GM19395 (cell line): ENCODE measurements around the gene DAPK2.

Experiments
- ATAC-seq: cut with Tn5 transposase; IDR thresholded peaks from one replicate; pipeline ENCODE4 v1.9.1; 2021; ENCODE audit warnings: mild to moderate bottlenecking, moderate library complexity; ENCODE audit not compliant: unreplicated experiment

The DAPK2 gene

GRCh38 chr15:64024172-64025050 lies 21.9 kb downstream of the DAPK2 start:
- no peak for ATAC-seq

GRCh38 chr15:64023220-64023619 lies 23.1 kb downstream of the DAPK2 start:
- no peak for ATAC-seq

DNA sequence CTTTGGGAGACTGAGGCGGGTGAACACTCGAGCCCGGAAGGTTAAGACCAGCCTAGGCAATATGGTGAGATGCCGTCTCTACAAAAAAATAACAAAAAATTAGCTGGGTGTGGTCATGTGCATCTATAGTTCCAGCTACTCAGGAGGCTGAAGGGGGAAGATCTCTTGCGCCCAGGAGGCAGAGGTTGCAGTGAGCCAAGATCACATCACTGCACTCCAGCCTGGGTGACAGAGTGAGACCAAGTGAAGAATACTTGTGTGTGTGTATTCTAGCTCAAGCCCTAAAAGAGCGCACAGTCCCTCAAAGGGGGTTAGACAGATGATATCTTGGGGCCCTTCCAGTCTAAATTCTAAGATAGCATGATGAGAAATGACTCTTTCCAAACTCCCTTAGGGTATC lies 23.7 kb downstream of the DAPK2 start:
- ATAC-seq, result no peak

DNA sequence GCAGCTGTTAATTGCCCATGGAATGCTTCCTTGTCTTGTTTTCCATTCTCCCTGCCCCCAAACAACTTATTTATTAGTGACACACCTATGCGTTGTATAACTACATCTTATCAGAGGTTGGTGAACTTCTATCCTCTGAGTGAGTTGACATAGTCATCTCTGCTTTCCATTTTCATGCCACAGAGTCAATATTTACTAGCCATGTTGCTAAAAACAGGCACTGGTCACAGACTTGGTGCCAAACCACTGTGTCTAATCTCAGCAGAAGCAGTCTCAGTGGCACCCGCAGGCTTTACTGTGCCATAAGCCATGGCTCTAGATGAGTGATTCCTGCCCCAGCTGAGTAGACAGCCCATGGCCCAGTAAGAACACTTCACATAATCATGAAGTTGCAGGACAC lies 26.5 kb downstream of the DAPK2 start:
- no peak for ATAC-seq

DNA sequence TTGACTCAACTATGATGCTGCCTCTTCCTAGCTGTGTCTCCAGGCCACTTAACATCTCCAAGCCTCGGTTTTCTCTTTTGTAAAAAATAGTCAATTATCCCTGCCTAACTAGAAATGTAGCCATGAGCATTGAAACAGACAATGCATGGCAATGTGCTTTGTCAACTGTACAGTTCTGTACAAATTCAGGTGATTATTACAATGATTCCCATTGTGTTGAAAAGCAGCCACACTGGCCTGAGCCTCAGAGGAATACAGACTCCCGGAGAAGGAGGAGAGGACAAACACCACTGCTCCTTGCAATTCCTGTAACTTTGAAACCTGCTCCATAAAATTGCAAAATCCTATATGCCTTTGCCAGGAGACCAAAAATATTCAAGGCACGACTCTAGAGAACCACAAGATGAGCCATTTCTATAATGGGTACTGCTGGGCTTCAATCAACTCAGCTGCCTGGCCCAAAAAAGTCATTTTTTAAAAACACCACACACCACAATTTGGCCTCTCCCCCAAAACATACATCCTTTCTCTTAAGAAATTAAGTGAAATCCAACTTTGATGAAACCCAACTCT lies 28.6 kb downstream of the DAPK2 start:
- no peak for ATAC-seq

- ATAC-seq, result no peak
Measured at GRCh38 chr15:64017082-64017588, 29.1 kb downstream of the DAPK2 start.

DNA sequence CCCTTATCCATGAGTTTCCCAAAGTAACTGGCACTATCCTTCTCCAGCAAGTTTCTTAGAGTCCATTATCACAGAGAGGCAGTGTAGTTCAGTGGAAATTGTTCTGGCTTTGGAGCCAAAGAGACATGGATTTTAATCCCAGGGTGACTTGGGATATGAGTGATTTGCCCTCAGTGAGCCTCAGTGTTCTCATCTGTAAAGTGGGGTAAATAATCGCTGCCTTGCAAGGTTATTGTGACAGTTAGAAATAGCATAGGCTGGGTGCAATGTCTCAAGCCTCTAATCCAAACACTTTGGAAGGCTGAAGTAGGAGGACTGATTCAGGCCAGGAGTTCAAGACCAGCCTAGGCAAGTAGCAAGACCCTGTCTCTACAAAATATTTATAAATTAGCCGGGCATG lies 30.0 kb downstream of the DAPK2 start:
- ATAC-seq, result no peak

GRCh38 chr15:64014995-64015394 lies 31.3 kb downstream of the DAPK2 start:
- ATAC-seq, result no peak

DNA sequence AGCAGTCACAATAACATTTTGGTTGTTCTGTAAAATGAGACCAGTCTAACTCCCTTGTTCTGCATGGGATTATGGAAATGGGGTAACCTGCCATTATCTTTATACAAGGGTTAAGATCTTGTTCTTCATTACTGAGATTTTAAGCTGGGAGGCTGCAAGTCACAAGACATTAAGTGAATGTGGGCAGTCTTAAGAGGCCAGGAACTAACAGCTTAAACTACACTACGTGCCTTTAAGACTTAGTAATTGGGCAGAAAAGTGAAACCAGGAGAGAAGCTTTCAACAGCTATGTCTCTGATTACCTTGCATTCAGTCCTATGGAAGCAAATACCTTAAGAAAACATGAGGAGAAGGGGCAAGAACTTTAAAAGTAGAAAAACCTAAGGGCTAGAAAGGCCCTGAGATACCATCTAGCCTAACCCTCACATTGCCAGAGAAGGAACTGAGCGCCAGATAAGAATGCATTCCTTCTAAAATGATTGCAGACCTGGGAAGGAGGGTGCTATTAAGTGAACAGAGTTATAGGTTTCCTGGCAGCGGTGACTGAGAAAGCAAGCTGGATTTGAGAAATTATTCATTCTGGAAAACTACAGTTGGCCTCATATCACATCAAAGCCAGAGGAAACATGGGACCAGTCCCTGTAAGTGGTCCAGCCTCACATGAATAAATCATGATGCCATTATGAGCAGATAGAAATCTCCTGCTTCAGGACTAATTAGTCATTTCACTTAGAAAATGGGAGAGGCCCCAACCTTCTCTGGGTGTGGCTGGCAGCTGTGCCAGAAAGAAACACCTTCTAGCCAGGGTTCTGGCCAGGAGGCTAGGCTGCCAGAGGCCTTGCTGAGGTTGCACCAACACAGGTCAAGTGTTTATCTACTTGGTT lies 32.9 kb downstream of the DAPK2 start:
- ATAC-seq, result no peak

DNA sequence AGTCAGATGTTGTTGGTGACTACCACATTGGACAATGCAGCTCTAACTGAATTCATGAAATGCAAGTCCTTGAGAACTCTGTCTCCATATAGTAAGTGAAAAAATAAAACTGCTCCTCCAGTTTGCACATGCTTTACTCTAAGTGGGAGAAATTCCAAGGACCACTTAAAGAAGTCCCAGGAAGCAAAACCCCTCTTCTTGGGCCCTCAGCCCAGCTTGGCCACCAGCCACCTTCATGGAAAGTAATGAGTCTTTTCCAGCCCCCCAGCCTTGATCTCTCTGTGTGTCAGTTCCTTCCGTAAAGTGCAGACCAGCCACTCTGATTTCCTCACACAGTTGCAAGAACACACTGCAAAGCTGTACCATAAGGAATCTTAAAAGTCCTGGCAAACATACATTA lies 34.5 kb downstream of the DAPK2 start:
- ATAC-seq, result no peak

DNA sequence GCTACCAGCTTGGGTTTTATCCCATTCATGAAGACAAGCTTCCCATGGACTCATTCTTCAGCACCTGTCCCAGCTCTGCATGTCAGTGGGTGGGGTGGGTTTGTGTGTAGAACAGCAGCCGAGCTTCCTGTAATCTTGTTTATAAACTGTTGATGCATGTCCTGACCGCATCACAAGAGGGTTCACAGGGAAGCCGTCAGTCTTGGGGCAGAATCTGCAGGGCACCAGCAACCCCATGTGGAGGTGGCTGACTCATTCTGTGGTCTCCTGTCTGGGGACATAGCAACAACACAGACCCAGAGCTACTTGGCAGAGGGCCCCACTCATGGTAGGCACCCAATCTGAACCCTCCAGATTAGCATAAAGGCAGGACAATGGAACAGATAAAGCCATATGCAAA lies 35.6 kb downstream of the DAPK2 start:
- peak; percentile 82 for ATAC-seq

GRCh38 chr15:64009798-64010261 lies 36.5 kb downstream of the DAPK2 start:
- peak; percentile 47 for ATAC-seq

DNA sequence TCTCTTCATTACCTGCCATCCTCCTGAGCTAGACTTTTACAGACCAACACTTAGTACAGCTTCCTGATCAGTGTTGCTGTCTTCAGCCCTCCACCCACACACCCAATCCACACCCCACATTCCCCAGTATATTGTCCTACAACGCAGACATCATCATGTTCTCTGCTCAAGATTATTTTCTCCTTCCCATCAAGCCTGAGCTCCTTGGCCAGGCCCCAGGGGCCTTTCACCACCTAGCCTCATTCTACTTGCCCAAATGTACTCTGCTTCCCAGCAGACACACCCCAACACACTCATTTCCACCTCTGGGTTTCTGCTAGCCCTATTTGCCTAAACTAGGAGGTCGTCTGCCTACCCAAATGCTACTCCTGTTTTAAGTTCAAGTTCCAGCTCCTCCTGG lies 37.0 kb downstream of the DAPK2 start:
- ATAC-seq, result no peak

GRCh38 chr15:64008177-64008576 lies 38.1 kb downstream of the DAPK2 start:
- no peak for ATAC-seq

DNA sequence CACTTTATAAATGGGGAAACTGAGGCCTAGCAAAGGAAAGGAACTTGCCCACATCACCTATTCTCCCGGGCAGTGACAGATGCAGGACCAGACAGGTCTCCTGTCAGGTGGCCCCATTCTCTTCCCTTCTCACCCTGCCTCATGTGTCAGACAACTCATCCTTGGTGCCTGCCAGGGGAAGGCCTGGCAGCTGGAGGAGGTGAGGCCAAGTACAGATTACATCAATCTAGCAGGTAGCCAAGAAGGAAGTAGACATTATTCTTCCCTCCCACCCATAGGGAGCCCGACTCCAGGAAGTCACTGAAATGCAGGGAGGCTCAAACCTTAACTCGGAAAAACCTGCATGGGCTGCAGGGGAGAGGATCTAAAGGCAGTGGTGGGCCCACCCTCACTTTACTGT lies 39.6 kb downstream of the DAPK2 start:
- no peak for ATAC-seq

- ATAC-seq, result no peak
Measured at GRCh38 chr15:64004587-64004986, 41.7 kb downstream of the DAPK2 start.

DNA sequence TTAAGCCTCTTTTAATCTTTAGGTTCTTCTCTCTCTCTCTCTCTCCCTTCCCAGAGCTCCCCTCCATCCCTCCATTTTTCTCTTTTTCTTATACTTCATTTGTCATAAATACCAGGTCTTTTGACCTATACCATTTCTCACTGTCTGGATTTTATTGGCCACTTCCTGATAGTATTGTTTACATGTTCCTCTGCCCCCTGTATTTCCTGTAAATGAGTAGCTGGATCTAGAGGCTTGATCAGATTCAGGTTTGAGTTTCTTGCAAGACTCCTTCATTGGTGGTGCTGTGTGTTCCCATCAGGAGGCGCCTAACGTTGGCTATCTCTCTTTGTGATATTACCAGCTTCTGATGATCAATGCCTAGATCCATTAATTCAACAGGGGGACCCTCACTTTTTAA lies 42.2 kb downstream of the DAPK2 start:
- no peak for ATAC-seq

DNA sequence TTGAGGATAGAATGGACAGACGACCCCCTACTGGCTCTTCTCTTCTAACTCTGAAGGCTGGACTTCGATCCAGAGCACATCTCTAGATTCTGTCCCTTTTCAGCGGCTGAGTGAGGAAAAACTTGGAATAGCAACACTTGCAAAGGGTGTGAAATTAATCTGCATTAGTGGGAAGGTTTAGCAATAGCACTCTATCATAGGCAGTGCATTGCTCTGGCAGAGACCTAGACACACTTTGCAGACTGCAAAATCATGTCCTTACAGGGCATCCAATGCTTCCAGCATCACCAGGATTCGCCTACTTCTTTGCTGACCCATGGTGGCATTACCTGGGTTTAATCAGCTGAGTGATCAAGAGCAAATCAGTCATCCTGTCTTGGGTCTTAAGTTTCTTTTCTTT lies 43.1 kb downstream of the DAPK2 start:
- no peak for ATAC-seq

- no peak for ATAC-seq
Measured at GRCh38 chr15:64001148-64001547, 45.1 kb downstream of the DAPK2 start.

DNA sequence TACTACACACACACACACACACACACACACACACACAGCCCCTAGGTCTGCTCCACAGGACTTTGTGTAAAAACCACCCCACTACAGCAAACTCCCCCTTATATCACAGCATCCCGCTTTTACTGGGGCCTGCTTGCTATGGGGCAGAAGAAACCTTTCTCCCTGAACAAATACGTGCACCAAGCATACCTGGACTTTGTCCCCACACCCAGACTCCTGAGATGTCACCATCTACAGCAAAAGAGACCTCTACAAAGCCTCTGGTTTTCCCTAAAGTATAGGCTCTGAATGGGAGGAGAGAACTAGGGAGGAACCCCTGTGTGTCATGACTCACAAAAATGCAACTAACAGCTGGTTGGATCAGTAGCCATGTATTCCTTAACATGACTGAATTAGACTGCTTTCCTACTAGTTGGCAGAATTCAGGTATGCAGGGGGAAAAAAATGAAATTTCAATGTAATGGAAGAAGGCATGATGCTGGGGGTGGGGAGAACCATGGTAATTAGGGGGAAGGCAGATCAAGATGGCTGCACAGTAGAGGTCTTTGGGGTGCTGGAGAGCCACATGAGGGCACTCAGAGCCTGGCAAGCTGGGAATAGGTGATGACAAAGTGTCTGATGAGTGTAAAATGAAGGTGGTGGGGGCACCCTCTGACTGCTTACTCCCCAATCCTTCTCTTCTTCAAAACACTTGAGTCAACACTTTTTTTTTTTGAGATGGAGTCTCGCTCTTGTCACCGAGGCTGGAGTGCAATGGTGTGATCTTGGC lies 45.9 kb downstream of the DAPK2 start:
- ATAC-seq, result no peak

GRCh38 chr15:63999177-63999576 lies 47.1 kb downstream of the DAPK2 start:
- no peak for ATAC-seq
